Measurements from ENCODE around the gene OR2Y1. TPM values are rescaled to one million over a fixed set of nuclear protein-coding genes. Genes with fewer than 3 reads are reported as not detected.

The OR2Y1 gene
- polyA plus RNA-seq, 1 donor (not counting 4 experiments of a cell fraction or from before 2014, with no cell fraction given): not detected

GRCh38 chr5:180755601-180756000, 15.7 kb upstream of the OR2Y1 start:
- no peaks in the 10 kb centered on the region for H3K9me1 ChIP-seq (ENCODE audit: control insufficient read depth, extremely low read depth, insufficient read depth, low read length)
- dilution Hi-C loops (cut with MboI; ENCODE audit: extremely low pct_ligation_motif_present, low sequenced_read_pairs): no loop called here
- H4K20me1 ChIP-seq (ENCODE audit: control insufficient read depth, extremely low read depth, insufficient read depth, low read length): no peaks in the 10 kb centered on the region
- no peak overlapping the region for H3K4me3 ChIP-seq (ENCODE audit: control insufficient read depth in 2 of 3, extremely low read depth in 1 of 3, insufficient read depth in 2 of 3, low read depth in 1 of 3, low read length in 3 of 3)
- no peaks in the 10 kb centered on the region for H3K36me3 ChIP-seq (ENCODE audit: control insufficient read depth in 2 of 2, extremely low read depth in 1 of 2, insufficient read depth in 2 of 2, low read length in 2 of 2)
- no peaks in the 10 kb centered on the region for H3K4me1 ChIP-seq (ENCODE audit: control insufficient read depth, extremely low read depth, insufficient read depth, low read length)
- no peaks in the 10 kb centered on the region for H3K27me3 ChIP-seq (ENCODE audit: control insufficient read depth, extremely low read depth, insufficient read depth, low read length)
- DNase-seq (ENCODE audit: low read depth, low spot score) (no peak), FAIRE-seq (no peak)
- no peak overlapping the region for H3K9ac ChIP-seq (ENCODE audit: control insufficient read depth, extremely low read depth, insufficient read depth, low read length)
- no peak overlapping the region for H2AFZ ChIP-seq (ENCODE audit: control insufficient read depth, low read length)
- no peak for TF ChIP-seq CTCF (optimal IDR thresholded peaks at IDR 0.05 in 1 of 3, IDR thresholded peaks at IDR 0.05 in 1 of 3, conservative IDR thresholded peaks at IDR 0.05 in 1 of 3; ENCODE audit: extremely low read depth in 1 of 3, insufficient read depth in 2 of 3, low read length in 3 of 3)
- TF ChIP-seq EZH2 (IDR thresholded peaks at IDR 0.05; ENCODE audit: low read length): no peak
- H3K79me2 ChIP-seq (ENCODE audit: control insufficient read depth, insufficient read depth, low read length): no peaks in the 10 kb centered on the region
- no peak overlapping the region for H3K4me2 ChIP-seq (ENCODE audit: control insufficient read depth, extremely low read depth, insufficient read depth, low read depth, low read length)
- no peaks in the 10 kb centered on the region for H3K9me3 ChIP-seq (ENCODE audit: control insufficient read depth, low read depth, low read length)
- H3K27ac ChIP-seq (ENCODE audit: control insufficient read depth, insufficient read depth, low read length): no peak overlapping the region

GRCh38 chr5:180744253-180744652, 4.4 kb upstream of the OR2Y1 start:
- Histone ChIP-seq H3K9ac (ENCODE audit: control insufficient read depth, extremely low read depth, insufficient read depth, low read length) (no peak overlapping the region), H3K4me3 (ENCODE audit: control insufficient read depth in 2 of 3, extremely low read depth in 1 of 3, insufficient read depth in 2 of 3, low read depth in 1 of 3, low read length in 3 of 3) (no peak overlapping the region), H3K27me3 (ENCODE audit: control insufficient read depth, extremely low read depth, insufficient read depth, low read length) (no peaks in the 10 kb centered on the region), H3K4me2 (ENCODE audit: control insufficient read depth, extremely low read depth, insufficient read depth, low read depth, low read length) (no peak overlapping the region), H3K9me1 (ENCODE audit: control insufficient read depth, extremely low read depth, insufficient read depth, low read length) (no peaks in the 10 kb centered on the region), H2AFZ (ENCODE audit: control insufficient read depth, low read length) (no peak overlapping the region), H3K36me3 (ENCODE audit: control insufficient read depth in 2 of 2, extremely low read depth in 1 of 2, insufficient read depth in 2 of 2, low read length in 2 of 2) (no peaks in the 10 kb centered on the region), H3K27ac (ENCODE audit: control insufficient read depth, insufficient read depth, low read length) (no peak overlapping the region), H3K79me2 (ENCODE audit: control insufficient read depth, insufficient read depth, low read length) (no peaks in the 10 kb centered on the region), H3K9me3 (ENCODE audit: control insufficient read depth, low read depth, low read length) (no peaks in the 10 kb centered on the region), H3K4me1 (ENCODE audit: control insufficient read depth, extremely low read depth, insufficient read depth, low read length) (no peaks in the 10 kb centered on the region), H4K20me1 (ENCODE audit: control insufficient read depth, extremely low read depth, insufficient read depth, low read length) (no peaks in the 10 kb centered on the region)
- DNase-seq (ENCODE audit: low read depth, low spot score) (no peak), FAIRE-seq (no peak)
- TF ChIP-seq CTCF (optimal IDR thresholded peaks at IDR 0.05 in 1 of 3, IDR thresholded peaks at IDR 0.05 in 1 of 3, conservative IDR thresholded peaks at IDR 0.05 in 1 of 3; ENCODE audit: extremely low read depth in 1 of 3, insufficient read depth in 2 of 3, low read length in 3 of 3): no peak
- no peak for TF ChIP-seq EZH2 (IDR thresholded peaks at IDR 0.05; ENCODE audit: low read length)
- dilution Hi-C loops (cut with MboI; ENCODE audit: extremely low pct_ligation_motif_present, low sequenced_read_pairs): no loop called here

Data from keratinocyte (primary cell).